ENCODE results near the gene PDLIM5.

- TF ChIP-seq CTCF (optimal IDR thresholded peaks at IDR 0.05 in 1 of 3, IDR thresholded peaks at IDR 0.05 in 1 of 3, conservative IDR thresholded peaks at IDR 0.05 in 1 of 3; ENCODE audit: extremely low read depth in 1 of 3, insufficient read depth in 2 of 3, low read length in 3 of 3): no peak
- TF ChIP-seq EZH2 (IDR thresholded peaks at IDR 0.05; ENCODE audit: low read length): no peak
These were observed 132.3 kb downstream of the PDLIM5 start for GRCh38 chr4:94583914-94584641.
